Stimulated activated CD4-positive, alpha-beta T cell treated with anti-CD3 and anti-CD28 coated beads, Interleukin-4, amount 100 ng/mL, for 24 hours (primary cell): ENCODE data around the gene EIF4E3.

Experiments used
- DNase-seq: peaks from one replicate; pipeline ENCODE4 v3.0.0-alpha.2; 2020

The EIF4E3 gene

GRCh38 chr3:71685686-71686085 is 39.5 kb downstream of the EIF4E3 start:
- no peak for DNase-seq

GRCh38 chr3:71684757-71685386 is 40.3 kb downstream of the EIF4E3 start:
- no peak for DNase-seq

GRCh38 chr3:71684046-71684756 is 41.0 kb downstream of the EIF4E3 start:
- no peak for DNase-seq

GRCh38 chr3:71681224-71681668 is 44.0 kb downstream of the EIF4E3 start:
- peak; percentile 30 for DNase-seq

GRCh38 chr3:71680603-71681002 is 44.6 kb downstream of the EIF4E3 start:
- DNase-seq = no peak

GRCh38 chr3:71676931-71677330 is 48.3 kb downstream of the EIF4E3 start:
- DNase-seq = no peak

- no peak for DNase-seq
Measured at GRCh38 chr3:71673486-71673885, 51.7 kb downstream of the EIF4E3 start.

- no peak for DNase-seq
Measured at GRCh38 chr3:71672807-71673206, 52.4 kb downstream of the EIF4E3 start.

- no peak for DNase-seq
Measured at GRCh38 chr3:71672340-71672739, 52.9 kb downstream of the EIF4E3 start.

GRCh38 chr3:71671216-71671845 is 53.9 kb downstream of the EIF4E3 start:
- DNase-seq = no peak

GRCh38 chr3:71662568-71662967 is 62.6 kb downstream of the EIF4E3 start:
- no peak for DNase-seq

- DNase-seq = no peak
Measured at GRCh38 chr3:71662056-71662455, 63.1 kb downstream of the EIF4E3 start.

- DNase-seq = no peak
Measured at GRCh38 chr3:71659864-71660591, 65.2 kb downstream of the EIF4E3 start.

- no peak for DNase-seq
Measured at GRCh38 chr3:71657831-71658530, 67.2 kb downstream of the EIF4E3 start.

- no peak for DNase-seq
Measured at GRCh38 chr3:71655061-71655460, 70.1 kb downstream of the EIF4E3 start.

GRCh38 chr3:71653414-71653807 is 71.8 kb downstream of the EIF4E3 start:
- DNase-seq = no peak

GRCh38 chr3:71652781-71653413 is 72.3 kb downstream of the EIF4E3 start:
- peak; percentile 25 for DNase-seq

GRCh38 chr3:71651625-71652024 is 73.6 kb downstream of the EIF4E3 start:
- no peak for DNase-seq

- no peak for DNase-seq
Measured at GRCh38 chr3:71650372-71650771, 74.8 kb downstream of the EIF4E3 start.

GRCh38 chr3:71649757-71650156 is 75.4 kb downstream of the EIF4E3 start:
- no peak for DNase-seq

GRCh38 chr3:71647751-71648150 is 77.5 kb downstream of the EIF4E3 start:
- DNase-seq = no peak

GRCh38 chr3:71646971-71647370 is 78.2 kb downstream of the EIF4E3 start:
- DNase-seq = no peak
